PC-3 (cell line): ENCODE measurements around the gene PIH1D1. TPM values are rescaled to one million over a fixed set of nuclear protein-coding genes. Genes with fewer than 3 reads are reported as not detected.

Experiments used
- ATAC-seq: fragments of 200-7000 bp; cut with Tn5 transposase; 2 replicates; pipeline ENCODE4 v1.9.1; 2020; ENCODE audit warnings: mild to moderate bottlenecking, moderate library complexity
- BruUV-seq: library from RNA; stranded (reverse); fragments of 400-500 nt; replicated peaks from 2 replicates; lab custom pipeline; 2021; lab: Mats Ljungman, UMichigan
- CTCF ChIA-PET: fragments of 300-600 bp; sonication (Branson Sonifier 250); formaldehyde crosslinking; loops from one replicate; lab custom pipeline; 2022; ENCODE audit warnings: antibody characterized with exemption; lab: Charles Lee
- POLR2A ChIA-PET: fragments of 300-600 bp; sonication (Branson Sonifier 250); formaldehyde crosslinking; loops from one replicate; lab custom pipeline; 2022; ENCODE audit warnings: antibody characterized with exemption; ENCODE audit not compliant: unreplicated experiment; lab: Charles Lee
- DNase-seq: peaks from one replicate; pipeline ENCODE4 v3.0.0-alpha.2; 2015
- H2AFZ ChIP-seq: fragments of 300-600 bp; sonication (generic); 2 replicates; pipeline ENCODE4 v1.6.0; 2016; ENCODE audit warnings: antibody characterized with exemption, low read length
- H3F3A ChIP-seq: fragments of 300-600 bp; sonication (generic); one replicate; pipeline ENCODE4 v1.6.0; 2017; ENCODE audit warnings: antibody characterized with exemption, low read length, control low read depth, mild to moderate bottlenecking; ENCODE audit not compliant: unreplicated experiment
- H3K27ac ChIP-seq: fragments of 300-600 bp; sonication (generic); 2 replicates; pipeline ENCODE4 v1.5.1; 2016; ENCODE audit warnings: mild to moderate bottlenecking, low read length
- H3K27me3 ChIP-seq: fragments of 300-600 bp; sonication (generic); 2 replicates; pipeline ENCODE4 v1.6.1; 2016; ENCODE audit warnings: low read length, mixed read lengths
- H3K36me3 ChIP-seq: fragments of 300-600 bp; sonication (generic); 2 replicates; pipeline ENCODE4 v1.6.1; 2016; ENCODE audit warnings: low read depth, mixed run types, low read length, mixed read lengths
- H3K4me1 ChIP-seq: fragments of 300-600 bp; sonication (generic); 2 replicates; pipeline ENCODE4 v1.5.1; 2016; ENCODE audit warnings: low read length; ENCODE audit not compliant: insufficient read depth
- H3K4me2 ChIP-seq: fragments of 300-600 bp; sonication (generic); 2 replicates; pipeline ENCODE4 v1.6.0; 2016; ENCODE audit warnings: low read length
- H3K4me3 ChIP-seq: fragments of 300-600 bp; sonication (generic); 2 replicates; pipeline ENCODE4 v1.5.1; 2016; ENCODE audit warnings: mild to moderate bottlenecking, low read length, mixed read lengths
- H3K79me2 ChIP-seq: fragments of 300-600 bp; sonication (generic); 2 replicates; pipeline ENCODE4 v1.6.1; 2017; ENCODE audit warnings: low read length, mixed read lengths
- H3K9ac ChIP-seq: fragments of 300-600 bp; sonication (generic); 2 replicates; pipeline ENCODE4 v1.6.0; 2016; ENCODE audit warnings: mild to moderate bottlenecking, low read length
- H3K9me2 ChIP-seq: fragments of 300-600 bp; sonication (generic); replicated peaks from 2 replicates; pipeline ENCODE4 v1.6.1; 2016; ENCODE audit warnings: mixed run types, low read length, mixed read lengths
- H3K9me3 ChIP-seq: fragments of 300-600 bp; sonication (generic); 2 replicates; pipeline ENCODE4 v1.6.1; 2016; ENCODE audit warnings: low read length, mixed read lengths
- H4K20me1 ChIP-seq: fragments of 300-600 bp; sonication (generic); 2 replicates; pipeline ENCODE4 v1.6.1; 2016; ENCODE audit warnings: low read length, mixed read lengths
- EZH2 ChIP-seq: fragments of 300-600 bp; sonication (generic); IDR thresholded peaks from one replicate; pipeline ENCODE4 v1.6.1; 2017; ENCODE audit warnings: antibody characterized with exemption, mild to moderate bottlenecking, low read length; ENCODE audit not compliant: unreplicated experiment
- EZH2phosphoT487 ChIP-seq: fragments of 300-600 bp; sonication (generic); IDR thresholded peaks from 2 replicates; pipeline ENCODE4 v1.6.1; 2018; ENCODE audit warnings: mild to moderate bottlenecking, antibody characterized with exemption, low read length, borderline replicate concordance
- intact Hi-C: fragments of 100-400 bp; cut with micrococcal nuclease; formaldehyde crosslinking; loops from 2 replicates; pipeline ENCODE4 v1.9.0; 2023
- total RNA-seq: library from RNA; depleted of rRNA; stranded (reverse); fragments of >200 nt; gene quantifications from 2 replicates; pipeline ENCODE4 v1.2.3, GENCODE V29; 2014
- TF ChIP-seq, protein P1 (sequence below): fragments of 300-600 bp; sonication (generic); conservative IDR thresholded peaks from 2 replicates; pipeline ENCODE4 v1.5.1; 2017; ENCODE audit warnings: antibody characterized with exemption, low read depth, mild to moderate bottlenecking, low read length

PIH1D1 gene
- total RNA-seq, 1 experiment from 2014 or later = 171 TPM

DNA sequence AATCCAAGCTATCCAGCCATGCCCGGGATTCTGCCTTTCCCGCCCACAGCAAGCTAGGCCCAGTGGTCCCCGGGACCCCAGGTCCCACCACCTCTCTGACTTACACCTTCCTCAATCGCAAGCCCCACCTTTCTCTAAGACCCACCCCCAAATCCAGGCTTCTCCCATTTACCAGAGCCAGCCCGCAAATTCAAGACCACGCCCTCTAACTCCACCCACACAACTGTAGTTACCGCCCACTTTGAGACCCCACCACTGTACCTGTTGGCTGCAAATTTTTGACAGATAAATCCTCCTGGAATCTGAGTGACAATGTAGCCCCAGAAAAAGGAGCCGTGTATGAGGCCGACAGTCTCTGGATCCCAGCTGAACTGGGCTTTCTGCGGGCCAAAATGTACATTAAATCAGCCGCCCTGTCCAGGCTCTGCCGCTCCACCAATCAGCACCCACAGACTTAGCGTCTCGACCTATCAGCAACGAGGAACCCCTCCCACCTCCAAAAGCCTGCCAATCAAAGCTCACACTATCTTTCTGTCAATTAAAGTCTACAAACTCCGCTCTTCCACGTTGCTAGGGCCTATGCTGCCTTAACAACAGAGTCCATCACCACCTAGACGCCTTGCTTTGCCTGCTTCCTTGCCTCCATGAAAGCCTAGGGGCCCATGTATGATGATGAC is 16.6 kb downstream of the PIH1D1 start:
- BruUV-seq = no TSS peak
- Histone ChIP-seq H3K9me3 (no peaks in the 10 kb centered on the region), H3K79me2 (no peaks in the 10 kb centered on the region), H3K9ac (no peak overlapping the region), H3K4me2 (no peak overlapping the region), H3F3A (no peaks in the 10 kb centered on the region), H3K4me1 (no peaks in the 10 kb centered on the region), H4K20me1 (no peaks in the 10 kb centered on the region), H3K36me3 (no peaks in the 10 kb centered on the region), H3K27ac (no peak overlapping the region), H2AFZ (no peak overlapping the region), H3K9me2 (no peaks in the 10 kb centered on the region), H3K4me3 (no peak overlapping the region), H3K27me3 (peaks cover 38% of the 10 kb centered on the region)
- CTCF ChIA-PET = no interaction called here
- DNase-seq = no peak
- no peak for TF ChIP-seq EZH2
- TF ChIP-seq, protein P1, sequence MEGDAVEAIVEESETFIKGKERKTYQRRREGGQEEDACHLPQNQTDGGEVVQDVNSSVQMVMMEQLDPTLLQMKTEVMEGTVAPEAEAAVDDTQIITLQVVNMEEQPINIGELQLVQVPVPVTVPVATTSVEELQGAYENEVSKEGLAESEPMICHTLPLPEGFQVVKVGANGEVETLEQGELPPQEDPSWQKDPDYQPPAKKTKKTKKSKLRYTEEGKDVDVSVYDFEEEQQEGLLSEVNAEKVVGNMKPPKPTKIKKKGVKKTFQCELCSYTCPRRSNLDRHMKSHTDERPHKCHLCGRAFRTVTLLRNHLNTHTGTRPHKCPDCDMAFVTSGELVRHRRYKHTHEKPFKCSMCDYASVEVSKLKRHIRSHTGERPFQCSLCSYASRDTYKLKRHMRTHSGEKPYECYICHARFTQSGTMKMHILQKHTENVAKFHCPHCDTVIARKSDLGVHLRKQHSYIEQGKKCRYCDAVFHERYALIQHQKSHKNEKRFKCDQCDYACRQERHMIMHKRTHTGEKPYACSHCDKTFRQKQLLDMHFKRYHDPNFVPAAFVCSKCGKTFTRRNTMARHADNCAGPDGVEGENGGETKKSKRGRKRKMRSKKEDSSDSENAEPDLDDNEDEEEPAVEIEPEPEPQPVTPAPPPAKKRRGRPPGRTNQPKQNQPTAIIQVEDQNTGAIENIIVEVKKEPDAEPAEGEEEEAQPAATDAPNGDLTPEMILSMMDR = no peak
- no peak for TF ChIP-seq EZH2phosphoT487
- ATAC-seq = no peak
- intact Hi-C loops = no loop called here
- POLR2A ChIA-PET = no interaction called here

DNA sequence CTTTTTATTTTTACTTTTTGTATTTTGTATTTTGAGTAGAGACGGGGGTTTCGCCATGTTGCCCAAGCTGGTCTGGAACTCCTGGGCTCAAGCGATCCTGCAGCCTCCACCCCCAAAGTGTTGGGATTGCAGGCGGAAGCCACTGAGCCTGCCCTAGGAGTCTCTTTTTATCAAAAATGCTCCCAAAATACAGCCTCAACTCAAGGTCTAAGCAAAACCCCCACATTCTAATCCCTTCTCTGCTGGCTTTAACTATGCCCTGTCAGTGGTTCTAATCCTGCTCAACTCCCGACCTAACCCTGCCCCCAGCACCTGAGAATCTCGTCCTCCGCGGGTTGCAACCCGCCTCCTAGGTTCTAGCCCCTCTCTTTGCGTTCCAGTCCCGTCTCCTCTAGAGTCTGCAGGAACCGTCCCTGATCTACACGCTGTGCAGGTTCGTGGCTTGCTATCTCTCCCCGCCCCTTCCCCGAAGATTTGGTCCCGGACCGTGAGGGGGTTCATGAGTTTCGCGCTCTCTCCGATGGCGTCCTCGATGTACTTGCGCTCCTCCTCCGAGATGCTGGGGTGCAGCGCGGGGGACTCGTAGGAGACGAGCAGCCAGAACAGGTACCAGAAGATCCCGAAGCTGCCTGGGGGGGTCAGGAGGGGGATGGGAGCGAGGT is 18.2 kb downstream of the PIH1D1 start:
- H3K4me3 ChIP-seq = no peak overlapping the region
- no peaks in the 10 kb centered on the region for H3K9me3 ChIP-seq
- H3K27me3 ChIP-seq = peaks cover 28% of the 10 kb centered on the region
- no peaks in the 10 kb centered on the region for H3K9me2 ChIP-seq
- H3F3A ChIP-seq = no peaks in the 10 kb centered on the region
- no peak for DNase-seq
- ATAC-seq = no peak
- ChIA-PET POLR2A (no interaction called here), CTCF (no interaction called here)
- 0 out of 2 replicates have a peak, but pooled peaks cover 2% of the 10 kb centered on the region for H3K4me1 ChIP-seq
- no peaks in the 10 kb centered on the region for H3K79me2 ChIP-seq
- H4K20me1 ChIP-seq = no peaks in the 10 kb centered on the region
- H3K36me3 ChIP-seq = no peaks in the 10 kb centered on the region
- no peak overlapping the region for H3K9ac ChIP-seq
- no peak overlapping the region for H2AFZ ChIP-seq
- TF ChIP-seq, protein P1 = no peak
- TF ChIP-seq EZH2phosphoT487 = no peak
- TF ChIP-seq EZH2 = no peak
- H3K4me2 ChIP-seq = no peak overlapping the region
- H3K27ac ChIP-seq = no peak overlapping the region
- no TSS peak for BruUV-seq
- intact Hi-C loops = no loop called here
